ENCODE data around the gene MICAL2. TPM values are rescaled to one million over a fixed set of nuclear protein-coding genes. Genes with fewer than 3 reads are reported as not detected.

The MICAL2 gene
- total RNA-seq, 1 donor from 2014 or later, result 372 TPM

DNA sequence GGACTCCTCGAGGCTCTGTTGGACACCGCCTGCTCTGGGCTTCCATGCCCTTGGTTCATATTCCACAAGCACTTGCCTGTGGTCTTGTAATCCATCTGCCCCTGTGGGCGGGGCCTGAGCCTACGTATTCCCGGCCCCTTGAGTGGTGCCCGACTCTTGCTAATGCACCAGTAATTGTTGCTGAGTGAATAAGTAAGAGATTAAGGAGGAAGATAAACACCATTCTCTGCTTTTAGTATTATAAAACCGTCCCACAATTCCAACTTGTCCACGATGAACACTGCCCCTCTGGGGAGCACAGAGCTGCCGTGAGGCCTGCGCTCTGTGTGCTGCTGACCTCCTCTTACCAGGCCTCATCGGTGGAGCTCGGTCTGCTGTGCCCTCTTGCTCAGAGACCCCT lies 50.3 kb downstream of the MICAL2 start:
- no peaks in the 10 kb centered on the region for H3K27me3 Mint-ChIP-seq (ENCODE audit: low read depth)
- DNase-seq (ENCODE audit: low spot score), result no peak
- no peaks in the 10 kb centered on the region for H3K9me3 Mint-ChIP-seq (ENCODE audit: low read depth)
- H3K27ac Mint-ChIP-seq (ENCODE audit: unreplicated experiment), result peak overlapping the region; percentile 99
- H3K4me1 Mint-ChIP-seq (ENCODE audit: low read depth), result peaks cover 92% of the 10 kb centered on the region
- TF ChIP-seq, protein P1, sequence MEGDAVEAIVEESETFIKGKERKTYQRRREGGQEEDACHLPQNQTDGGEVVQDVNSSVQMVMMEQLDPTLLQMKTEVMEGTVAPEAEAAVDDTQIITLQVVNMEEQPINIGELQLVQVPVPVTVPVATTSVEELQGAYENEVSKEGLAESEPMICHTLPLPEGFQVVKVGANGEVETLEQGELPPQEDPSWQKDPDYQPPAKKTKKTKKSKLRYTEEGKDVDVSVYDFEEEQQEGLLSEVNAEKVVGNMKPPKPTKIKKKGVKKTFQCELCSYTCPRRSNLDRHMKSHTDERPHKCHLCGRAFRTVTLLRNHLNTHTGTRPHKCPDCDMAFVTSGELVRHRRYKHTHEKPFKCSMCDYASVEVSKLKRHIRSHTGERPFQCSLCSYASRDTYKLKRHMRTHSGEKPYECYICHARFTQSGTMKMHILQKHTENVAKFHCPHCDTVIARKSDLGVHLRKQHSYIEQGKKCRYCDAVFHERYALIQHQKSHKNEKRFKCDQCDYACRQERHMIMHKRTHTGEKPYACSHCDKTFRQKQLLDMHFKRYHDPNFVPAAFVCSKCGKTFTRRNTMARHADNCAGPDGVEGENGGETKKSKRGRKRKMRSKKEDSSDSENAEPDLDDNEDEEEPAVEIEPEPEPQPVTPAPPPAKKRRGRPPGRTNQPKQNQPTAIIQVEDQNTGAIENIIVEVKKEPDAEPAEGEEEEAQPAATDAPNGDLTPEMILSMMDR (IDR thresholded peaks at IDR 0.05), result no peak
- H3K36me3 Mint-ChIP-seq (ENCODE audit: low read depth), result peaks cover 11% of the 10 kb centered on the region
- peak overlapping the region; percentile 33 for H3K4me3 Mint-ChIP-seq (ENCODE audit: unreplicated experiment)

DNA sequence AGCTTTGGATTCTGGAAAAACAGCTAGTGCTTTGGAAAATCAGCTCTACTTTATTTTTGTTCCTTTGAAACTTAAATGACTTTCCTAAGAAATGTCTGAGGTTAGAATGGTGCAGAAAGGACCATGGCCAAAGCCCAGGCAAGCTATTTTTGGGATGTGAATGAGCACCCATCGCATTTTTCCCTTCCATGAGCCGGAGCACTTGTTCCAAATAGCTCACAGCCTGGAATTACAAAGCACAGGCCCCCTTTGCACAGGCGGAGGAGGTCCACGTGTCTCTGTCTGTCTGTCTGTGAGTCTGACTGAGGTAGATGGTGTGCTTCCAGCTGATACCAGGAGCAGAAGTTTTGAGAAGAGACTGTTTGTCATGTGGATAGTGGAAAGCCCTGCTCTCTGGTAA lies 50.7 kb downstream of the MICAL2 start:
- TF ChIP-seq, protein P1 (IDR thresholded peaks at IDR 0.05), result no peak
- Mint-ChIP-seq H3K36me3 (ENCODE audit: low read depth) (peaks cover 8% of the 10 kb centered on the region), H3K27ac (ENCODE audit: unreplicated experiment) (peak overlapping the region; percentile 99), H3K4me3 (ENCODE audit: unreplicated experiment) (no peak overlapping the region), H3K27me3 (ENCODE audit: low read depth) (no peaks in the 10 kb centered on the region), H3K4me1 (ENCODE audit: low read depth) (peaks cover 91% of the 10 kb centered on the region), H3K9me3 (ENCODE audit: low read depth) (no peaks in the 10 kb centered on the region)
- no peak for DNase-seq (ENCODE audit: low spot score)

DNA sequence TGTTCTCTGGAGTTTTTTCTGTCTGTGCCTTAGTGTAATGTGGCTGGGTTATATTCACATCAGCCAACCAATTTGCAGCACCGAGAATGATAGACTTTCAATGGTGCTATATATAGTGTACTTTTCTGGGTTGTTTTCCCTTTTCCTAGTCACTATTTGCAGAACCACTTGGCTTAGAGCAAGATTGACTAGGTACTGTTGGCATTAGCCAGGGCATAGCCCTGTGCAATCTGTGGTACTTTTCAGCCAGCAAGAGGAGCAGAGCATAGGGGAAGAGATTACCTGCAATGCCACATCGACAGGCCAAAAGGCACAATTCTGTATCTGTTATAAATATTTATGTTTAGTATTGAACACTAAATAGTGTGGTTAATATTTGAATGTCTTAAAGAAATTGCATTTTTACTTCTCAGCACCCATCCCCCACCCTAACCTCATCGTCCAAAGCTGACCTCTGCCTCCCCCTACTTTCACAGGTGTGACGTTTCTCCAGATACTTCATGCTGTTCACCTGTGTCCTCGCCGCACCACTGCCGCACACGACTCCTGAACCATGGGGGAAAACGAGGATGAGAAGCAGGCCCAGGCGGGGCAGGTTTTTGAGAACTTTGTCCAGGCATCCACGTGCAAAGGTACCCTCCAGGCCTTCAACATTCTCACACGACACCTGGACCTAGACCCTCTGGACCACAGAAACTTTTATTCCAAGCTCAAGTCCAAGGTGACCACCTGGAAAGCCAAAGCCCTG lies 51.4 kb downstream of the MICAL2 start:
- Mint-ChIP-seq H3K4me1 (ENCODE audit: low read depth) (peaks cover 90% of the 10 kb centered on the region), H3K36me3 (ENCODE audit: low read depth) (peaks cover 11% of the 10 kb centered on the region), H3K27me3 (ENCODE audit: low read depth) (no peaks in the 10 kb centered on the region), H3K4me3 (ENCODE audit: unreplicated experiment) (no peak overlapping the region), H3K27ac (ENCODE audit: unreplicated experiment) (peak overlapping the region; percentile 99), H3K9me3 (ENCODE audit: low read depth) (no peaks in the 10 kb centered on the region)
- TF ChIP-seq, protein P1 (IDR thresholded peaks at IDR 0.05), result no peak
- DNase-seq (ENCODE audit: low spot score), result no peak

DNA sequence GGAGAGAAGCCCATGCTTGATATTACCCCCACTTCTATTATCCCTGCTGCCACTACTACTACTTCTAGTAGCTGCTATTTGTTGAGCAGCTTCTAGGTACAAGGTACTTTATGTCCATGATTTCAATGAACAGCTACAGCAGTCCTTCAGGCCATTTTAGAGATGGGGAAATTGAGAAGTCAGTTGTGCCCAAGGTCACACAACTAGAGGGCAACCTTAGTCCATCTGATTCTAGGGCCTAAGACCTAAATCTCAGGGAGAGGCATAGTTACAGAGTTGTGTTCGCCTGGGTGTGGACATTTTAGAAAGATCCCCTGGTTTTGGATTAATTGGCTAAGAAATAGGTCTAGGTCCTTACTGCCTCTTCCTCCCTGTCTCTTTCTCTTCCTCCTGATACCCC lies 52.3 kb downstream of the MICAL2 start:
- Mint-ChIP-seq H3K36me3 (ENCODE audit: low read depth) (peaks cover 12% of the 10 kb centered on the region), H3K9me3 (ENCODE audit: low read depth) (no peaks in the 10 kb centered on the region), H3K27ac (ENCODE audit: unreplicated experiment) (peak overlapping the region; percentile 99), H3K4me1 (ENCODE audit: low read depth) (peaks cover 90% of the 10 kb centered on the region), H3K27me3 (ENCODE audit: low read depth) (no peaks in the 10 kb centered on the region), H3K4me3 (ENCODE audit: unreplicated experiment) (no peak overlapping the region)
- TF ChIP-seq, protein P1 (IDR thresholded peaks at IDR 0.05), result no peak
- no peak for DNase-seq (ENCODE audit: low spot score)

DNA sequence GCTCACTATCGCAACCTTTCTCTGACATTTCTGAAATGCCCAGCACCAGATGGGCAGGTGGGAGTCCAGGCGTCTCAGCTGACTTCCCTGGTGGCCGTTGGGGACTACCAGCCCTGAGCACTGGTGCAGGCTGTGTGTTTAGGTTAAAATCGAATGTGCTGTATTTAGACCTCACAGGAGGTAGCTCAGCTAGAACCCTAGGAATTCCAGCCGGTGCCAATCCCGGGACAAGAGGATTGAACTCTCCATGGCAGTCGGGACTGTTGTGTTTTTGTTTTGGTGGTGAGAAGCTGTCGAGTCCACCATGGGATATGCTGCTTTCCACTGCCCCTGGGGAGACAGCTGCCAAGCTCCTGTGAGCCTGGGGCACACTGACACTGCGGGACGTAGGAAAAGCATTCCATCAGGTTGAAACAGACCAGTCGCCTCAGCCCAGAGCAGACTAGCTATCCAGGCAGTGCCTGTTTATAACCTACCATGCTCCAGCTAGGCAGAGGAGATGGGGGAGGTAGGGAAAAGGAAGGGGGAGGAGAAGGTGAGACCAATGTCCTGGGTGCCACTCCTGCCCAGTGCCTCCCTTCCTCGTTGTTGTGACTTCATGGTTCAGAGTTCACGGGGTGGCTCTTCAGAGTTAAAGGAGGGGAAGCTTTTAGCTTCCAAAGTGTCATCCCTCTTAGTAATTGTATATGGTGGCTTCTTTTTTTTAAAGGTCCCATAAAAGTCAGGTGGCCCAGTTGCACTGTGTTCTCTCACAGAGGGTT lies 53.0 kb downstream of the MICAL2 start:
- Mint-ChIP-seq H3K4me1 (ENCODE audit: low read depth) (peaks cover 90% of the 10 kb centered on the region), H3K9me3 (ENCODE audit: low read depth) (no peaks in the 10 kb centered on the region), H3K27ac (ENCODE audit: unreplicated experiment) (peak overlapping the region; percentile 99), H3K27me3 (ENCODE audit: low read depth) (no peaks in the 10 kb centered on the region), H3K36me3 (ENCODE audit: low read depth) (peaks cover 16% of the 10 kb centered on the region), H3K4me3 (ENCODE audit: unreplicated experiment) (peak overlapping the region; percentile 14)
- DNase-seq (ENCODE audit: low spot score), result no peak
- TF ChIP-seq, protein P1 (IDR thresholded peaks at IDR 0.05), result no peak
